ENCODE data around the gene NPB.

The NPB gene

DNA sequence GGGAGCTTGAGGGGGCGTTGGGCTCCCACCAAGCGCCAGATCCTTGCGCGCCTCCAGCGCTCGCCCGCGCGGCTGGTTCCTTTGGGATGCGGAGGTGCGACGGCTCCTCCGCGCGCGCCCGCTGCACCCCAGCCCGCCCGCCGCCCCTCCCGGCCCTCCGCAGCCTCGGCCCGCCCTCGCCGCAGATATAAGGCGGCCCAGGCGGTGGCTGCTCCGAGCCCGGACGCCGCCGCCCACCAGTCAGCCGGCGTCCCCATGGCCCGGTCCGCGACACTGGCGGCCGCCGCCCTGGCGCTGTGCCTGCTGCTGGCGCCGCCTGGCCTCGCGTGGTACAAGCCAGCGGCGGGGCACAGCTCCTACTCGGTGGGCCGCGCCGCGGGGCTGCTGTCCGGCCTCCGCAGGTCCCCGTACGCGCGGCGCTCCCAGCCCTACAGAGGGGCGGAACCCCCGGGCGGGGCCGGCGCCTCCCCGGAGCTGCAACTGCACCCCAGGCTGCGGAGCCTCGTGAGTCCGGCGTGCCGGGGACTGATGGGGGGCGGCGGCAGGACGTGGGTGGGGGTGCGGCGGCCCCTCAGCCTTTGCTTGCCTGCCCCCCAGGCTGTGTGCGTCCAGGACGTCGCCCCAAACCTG lies at the start of gene NPB:
TSS of gene NPB (plus strand) at position 216 of the 630 bp plus-strand sequence. CDS start at position 256, 40 bp downstream.
- Histone ChIP-seq H3K36me3 (ENCODE audit: insufficient read depth, low read depth, low read length) (peaks cover 30% of the 10 kb centered on the region), H3K4me1 (ENCODE audit: insufficient read depth, low read length) (no peaks in the 10 kb centered on the region), H3K9ac (ENCODE audit: low read depth, low read length) (no peak within 1 kb of the TSS), H3K4me3 (ENCODE audit: low read length) (peak within 1 kb of the TSS; percentile 46; the same call in 1 of the 2 replicates), H3K9me3 (ENCODE audit: insufficient read depth, low read depth, low read length) (no peaks in the 10 kb centered on the region), H3K27ac (ENCODE audit: low read length) (no peak within 1 kb of the TSS), H3K27me3 (ENCODE audit: insufficient read depth, low read length) (peaks cover 28% of the 10 kb centered on the region)

DNA sequence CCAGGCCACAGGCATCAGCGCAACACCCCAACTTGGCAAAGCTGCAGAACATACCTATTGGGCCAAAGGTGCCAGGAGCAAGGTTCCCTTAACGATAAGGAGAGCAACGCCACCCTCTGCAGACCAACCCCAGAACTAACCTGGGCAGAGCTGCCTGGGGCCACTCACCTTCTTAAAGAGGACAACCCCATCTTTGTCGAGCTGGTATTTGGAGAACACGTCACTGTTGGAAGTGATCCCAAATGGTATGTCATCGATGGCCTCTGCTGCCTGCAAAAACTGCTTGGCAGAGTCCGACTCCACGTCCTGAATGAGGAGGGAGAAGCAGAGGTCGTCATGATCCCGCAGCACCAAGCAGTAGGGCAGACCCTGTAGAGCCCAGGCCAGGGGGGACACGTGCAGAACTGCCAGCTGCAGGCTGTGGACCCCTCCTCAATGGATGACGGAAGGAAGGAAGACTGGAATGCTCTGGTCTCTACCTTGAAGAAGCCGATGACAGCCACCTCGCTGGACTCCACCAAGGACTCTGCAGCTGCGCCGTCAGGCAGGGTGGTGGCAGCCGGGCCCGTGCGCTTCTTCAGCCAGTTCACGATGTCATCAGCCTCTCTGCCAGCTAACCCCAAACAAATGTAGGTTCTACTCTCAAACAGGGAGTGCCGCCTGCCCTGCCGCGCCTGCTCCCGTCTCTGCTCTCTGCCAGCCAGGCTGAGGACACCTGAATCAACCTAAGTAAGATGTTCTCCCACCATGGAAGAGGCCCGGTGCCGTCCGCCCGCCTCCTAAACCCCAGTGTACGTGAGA lies 46.9 kb upstream of the NPB start:
- Histone ChIP-seq H3K9ac (ENCODE audit: low read depth, low read length) (no peak overlapping the region), H3K36me3 (ENCODE audit: insufficient read depth, low read depth, low read length) (peaks cover 75% of the 10 kb centered on the region), H3K9me3 (ENCODE audit: insufficient read depth, low read depth, low read length) (no peaks in the 10 kb centered on the region), H3K27me3 (ENCODE audit: insufficient read depth, low read length) (no peaks in the 10 kb centered on the region), H3K4me3 (ENCODE audit: low read length) (no peak overlapping the region), H3K4me1 (ENCODE audit: insufficient read depth, low read length) (0 out of 2 replicates have a peak, but pooled peaks cover 4% of the 10 kb centered on the region), H3K27ac (ENCODE audit: low read length) (no peak overlapping the region)

DNA sequence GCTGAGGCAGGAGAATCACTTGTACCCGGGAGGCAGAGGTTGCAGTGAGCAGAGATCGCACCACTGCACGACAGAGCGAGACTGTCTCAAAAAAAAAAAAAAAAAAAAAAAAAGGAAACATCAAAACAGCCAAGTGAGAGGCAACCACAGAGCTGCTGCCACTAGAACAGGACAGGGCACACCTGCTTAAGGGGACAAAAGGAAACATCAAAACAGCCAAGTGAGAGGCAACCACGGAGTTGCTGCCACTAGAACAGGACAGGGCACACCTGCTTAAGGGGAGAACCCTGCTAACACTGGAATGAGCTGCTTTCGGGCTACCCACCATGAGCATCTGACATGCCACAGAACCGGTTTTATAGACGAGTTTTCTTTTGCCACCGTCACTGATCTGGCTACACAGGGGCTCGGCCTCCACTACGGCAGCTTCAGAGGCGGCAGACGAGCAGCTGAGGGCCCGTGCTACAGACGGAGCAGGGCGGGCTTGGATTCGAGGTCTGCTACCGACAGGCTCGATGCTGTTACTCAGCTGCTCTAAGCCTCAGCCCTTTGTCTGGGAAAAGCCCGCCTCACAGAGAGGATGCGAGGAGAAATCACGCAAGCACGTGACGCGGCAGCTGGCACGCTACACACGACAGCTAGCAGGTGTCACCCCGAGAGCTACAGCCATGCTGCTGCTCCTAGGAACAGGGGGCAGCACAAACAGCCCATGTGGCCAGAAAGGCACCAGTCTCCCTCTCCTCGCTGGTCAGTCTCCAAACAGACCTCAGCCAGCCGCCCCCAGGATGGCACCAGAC lies 43.7 kb upstream of the NPB start:
- Histone ChIP-seq H3K9me3 (ENCODE audit: insufficient read depth, low read depth, low read length) (no peaks in the 10 kb centered on the region), H3K4me1 (ENCODE audit: insufficient read depth, low read length) (0 out of 2 replicates have a peak, but pooled peaks cover 4% of the 10 kb centered on the region), H3K27ac (ENCODE audit: low read length) (no peak overlapping the region), H3K27me3 (ENCODE audit: insufficient read depth, low read length) (no peaks in the 10 kb centered on the region), H3K36me3 (ENCODE audit: insufficient read depth, low read depth, low read length) (peaks cover 59% of the 10 kb centered on the region), H3K4me3 (ENCODE audit: low read length) (no peak overlapping the region), H3K9ac (ENCODE audit: low read depth, low read length) (peak overlapping the region; percentile 81; the same call in 1 of the 2 replicates)

DNA sequence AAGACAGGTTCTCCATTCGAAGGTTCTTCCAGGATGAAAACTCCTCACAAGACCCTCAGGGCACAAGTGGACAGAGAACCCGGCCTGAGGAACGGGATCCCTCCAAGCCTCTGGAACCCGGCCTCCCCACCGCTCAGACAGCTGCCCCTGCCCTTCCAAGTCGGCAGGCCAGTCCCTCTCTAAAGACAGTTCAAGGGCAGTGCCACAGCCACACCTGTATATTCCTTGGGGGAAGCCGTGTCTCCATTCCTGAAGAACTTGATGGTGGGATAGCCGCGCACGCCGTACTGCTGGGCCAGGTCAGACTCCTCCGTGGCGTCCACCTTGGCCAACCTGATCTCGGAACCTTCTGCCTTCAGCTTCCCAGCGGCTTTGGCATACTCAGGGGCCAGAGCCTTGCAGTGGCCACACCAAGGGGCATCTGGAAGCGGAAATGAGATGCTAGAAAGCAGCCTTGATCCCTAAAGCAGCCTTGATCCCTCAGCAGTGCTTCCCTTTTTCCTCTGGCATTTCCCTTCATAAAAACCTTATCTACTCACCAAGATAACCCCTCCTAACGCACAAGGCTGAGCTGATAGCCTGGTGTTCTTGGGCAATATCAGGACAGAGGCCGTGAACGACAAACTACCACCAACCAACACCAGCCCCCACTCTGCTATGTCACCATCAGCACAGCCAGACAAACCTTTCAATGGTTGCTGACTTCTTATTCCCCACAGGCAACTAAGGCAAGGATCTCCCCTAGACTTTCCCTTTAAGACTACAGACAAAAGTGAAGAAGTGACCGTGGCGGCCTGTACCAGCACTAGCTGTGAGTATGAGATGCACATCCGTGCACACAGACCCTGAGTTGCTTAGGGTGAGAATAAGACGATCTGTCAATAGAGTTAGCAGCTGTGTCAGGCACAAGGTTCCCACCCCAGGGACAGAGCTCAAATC lies 42.8 kb upstream of the NPB start:
- Histone ChIP-seq H3K4me3 (ENCODE audit: low read length) (peak overlapping the region; percentile 89), H3K9ac (ENCODE audit: low read depth, low read length) (peak overlapping the region; percentile 81), H3K36me3 (ENCODE audit: insufficient read depth, low read depth, low read length) (peaks cover 59% of the 10 kb centered on the region), H3K9me3 (ENCODE audit: insufficient read depth, low read depth, low read length) (no peaks in the 10 kb centered on the region), H3K27me3 (ENCODE audit: insufficient read depth, low read length) (no peaks in the 10 kb centered on the region), H3K4me1 (ENCODE audit: insufficient read depth, low read length) (0 out of 2 replicates have a peak, but pooled peaks cover 4% of the 10 kb centered on the region), H3K27ac (ENCODE audit: low read length) (no peak overlapping the region)

DNA sequence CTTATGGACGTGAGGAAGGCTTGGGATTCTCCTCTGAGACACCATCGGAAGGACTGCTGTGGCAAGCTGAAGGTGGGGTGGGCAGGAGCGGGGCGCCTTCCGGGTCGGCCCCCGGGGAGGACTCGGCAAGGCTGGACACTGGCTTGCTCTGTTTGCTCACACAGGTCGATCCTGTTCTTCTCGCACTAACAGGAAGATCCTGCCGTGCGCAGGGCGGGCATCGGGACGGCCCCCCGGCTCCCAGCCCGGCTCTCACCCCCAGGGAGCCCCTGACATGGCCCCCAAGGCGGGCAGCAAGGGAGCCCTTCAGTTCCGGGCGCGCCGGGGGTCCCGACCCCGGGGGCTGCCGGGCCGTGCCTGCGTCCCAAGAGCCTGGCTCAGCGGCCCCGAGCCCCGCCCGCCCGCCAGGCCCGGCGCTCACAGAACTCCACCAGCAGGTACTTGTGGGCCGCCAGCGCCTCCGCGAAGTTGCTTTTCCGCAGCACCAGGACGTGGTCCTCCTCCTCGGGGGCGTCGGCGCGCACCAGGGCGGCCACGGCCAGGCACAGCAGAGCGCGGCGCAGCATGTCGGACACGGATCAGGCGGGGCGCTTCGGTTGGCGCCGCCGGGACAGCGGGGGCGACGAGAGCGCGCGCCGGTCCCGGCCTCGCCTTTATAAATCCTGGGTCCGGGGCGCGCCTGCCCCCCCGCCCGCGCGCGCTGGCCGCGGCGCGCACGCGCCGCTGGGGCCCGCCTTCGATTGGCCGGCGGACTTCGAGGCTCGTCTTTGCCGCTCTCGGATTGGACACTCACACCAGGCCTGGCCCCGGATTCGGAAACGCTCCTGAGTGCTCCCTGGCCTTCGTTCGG lies 41.9 kb upstream of the NPB start, which contains the start of gene P4HB:
TSS of gene P4HB (minus strand) at position 630 of the 850 bp plus-strand sequence. CDS start at position 566, 64 bp downstream.
- Histone ChIP-seq H3K9me3 (ENCODE audit: insufficient read depth, low read depth, low read length) (no peaks in the 10 kb centered on the region), H3K4me1 (ENCODE audit: insufficient read depth, low read length) (0 out of 2 replicates have a peak, but pooled peaks cover 4% of the 10 kb centered on the region), H3K9ac (ENCODE audit: low read depth, low read length) (peak within 1 kb of the TSS; percentile 93), H3K27me3 (ENCODE audit: insufficient read depth, low read length) (no peaks in the 10 kb centered on the region), H3K4me3 (ENCODE audit: low read length) (peak within 1 kb of the TSS; percentile 95), H3K36me3 (ENCODE audit: insufficient read depth, low read depth, low read length) (peaks cover 54% of the 10 kb centered on the region), H3K27ac (ENCODE audit: low read length) (no peak within 1 kb of the TSS)

DNA sequence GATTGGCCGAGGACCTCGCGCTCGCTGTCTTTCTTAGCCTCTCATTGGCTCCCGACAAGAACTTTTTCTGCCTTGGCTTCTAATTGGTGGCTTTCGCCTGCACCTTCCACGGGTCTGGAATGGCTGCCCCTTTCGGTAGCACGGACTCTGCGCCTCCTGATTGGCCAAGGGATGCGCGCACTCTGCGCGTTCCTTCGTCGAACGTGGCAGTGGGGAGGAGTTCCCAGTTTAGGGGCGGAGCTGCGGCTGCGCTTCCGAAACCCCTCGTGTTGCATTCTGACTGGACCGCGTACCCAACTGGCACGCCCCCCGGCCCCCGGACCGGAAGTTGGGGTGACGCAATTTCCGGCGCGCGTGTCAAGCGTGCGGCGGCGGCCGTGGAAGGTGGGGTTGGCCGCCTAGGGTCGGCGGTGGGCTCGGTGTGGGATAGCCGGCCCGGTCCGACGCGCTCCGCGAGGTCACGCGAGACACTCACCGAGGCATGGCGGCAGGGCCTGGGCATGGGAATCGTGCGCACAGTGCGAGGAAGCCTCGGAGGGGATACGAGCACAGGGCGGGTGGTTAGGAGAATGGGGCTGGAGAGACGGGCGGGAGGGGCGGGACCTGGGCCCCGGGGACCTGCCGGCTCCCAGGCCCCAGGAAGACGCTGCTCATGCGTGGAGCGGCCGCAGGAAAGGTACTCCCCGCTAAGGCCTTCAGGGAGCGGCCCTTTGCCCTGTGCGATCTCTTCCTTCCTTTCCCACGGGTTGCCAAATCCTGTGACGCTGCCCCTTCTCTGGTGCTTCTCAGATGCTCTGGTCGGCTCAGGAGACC lies 41.1 kb upstream of the NPB start:
- H3K9ac ChIP-seq (ENCODE audit: low read depth, low read length): peak overlapping the region; percentile 93
- no peaks in the 10 kb centered on the region for H3K9me3 ChIP-seq (ENCODE audit: insufficient read depth, low read depth, low read length)
- 0 out of 2 replicates have a peak, but pooled peaks cover 4% of the 10 kb centered on the region for H3K4me1 ChIP-seq (ENCODE audit: insufficient read depth, low read length)
- no peak overlapping the region for H3K27ac ChIP-seq (ENCODE audit: low read length)
- H3K27me3 ChIP-seq (ENCODE audit: insufficient read depth, low read length): no peaks in the 10 kb centered on the region
- H3K4me3 ChIP-seq (ENCODE audit: low read length): peak overlapping the region; percentile 95
- H3K36me3 ChIP-seq (ENCODE audit: insufficient read depth, low read depth, low read length): peaks cover 54% of the 10 kb centered on the region

DNA sequence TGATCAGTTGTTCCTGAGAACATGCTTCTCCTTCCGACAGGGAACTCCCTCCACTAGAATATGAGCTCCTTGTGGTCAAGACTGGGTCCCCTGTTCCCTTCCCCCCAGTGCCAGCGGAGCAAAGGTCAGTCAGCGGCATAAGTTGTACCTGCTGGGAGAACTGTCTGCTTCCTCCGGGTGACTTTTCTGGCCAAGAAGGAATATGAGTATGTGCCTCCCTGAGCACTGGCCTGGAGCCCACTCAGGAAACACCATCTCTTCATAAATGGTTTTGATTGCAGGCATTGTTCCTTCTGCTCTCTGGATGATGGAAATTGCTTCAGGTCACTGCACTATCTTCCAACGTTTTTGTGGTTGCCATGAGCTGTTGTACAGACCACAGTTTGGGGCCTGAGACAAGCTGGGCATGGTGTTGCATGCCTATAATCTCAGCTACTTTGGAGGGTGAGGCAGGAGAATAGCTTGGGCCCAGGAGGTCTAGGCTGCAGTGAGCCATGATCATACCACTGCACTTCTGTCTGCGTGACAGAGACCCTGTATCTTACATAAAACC lies 38.8 kb upstream of the NPB start:
- Histone ChIP-seq H3K27me3 (ENCODE audit: insufficient read depth, low read length) (no peaks in the 10 kb centered on the region), H3K36me3 (ENCODE audit: insufficient read depth, low read depth, low read length) (peaks cover 40% of the 10 kb centered on the region), H3K4me1 (ENCODE audit: insufficient read depth, low read length) (0 out of 2 replicates have a peak, but pooled peaks cover 4% of the 10 kb centered on the region), H3K9me3 (ENCODE audit: insufficient read depth, low read depth, low read length) (no peaks in the 10 kb centered on the region), H3K27ac (ENCODE audit: low read length) (no peak overlapping the region), H3K4me3 (ENCODE audit: low read length) (no peak overlapping the region), H3K9ac (ENCODE audit: low read depth, low read length) (no peak overlapping the region)

DNA sequence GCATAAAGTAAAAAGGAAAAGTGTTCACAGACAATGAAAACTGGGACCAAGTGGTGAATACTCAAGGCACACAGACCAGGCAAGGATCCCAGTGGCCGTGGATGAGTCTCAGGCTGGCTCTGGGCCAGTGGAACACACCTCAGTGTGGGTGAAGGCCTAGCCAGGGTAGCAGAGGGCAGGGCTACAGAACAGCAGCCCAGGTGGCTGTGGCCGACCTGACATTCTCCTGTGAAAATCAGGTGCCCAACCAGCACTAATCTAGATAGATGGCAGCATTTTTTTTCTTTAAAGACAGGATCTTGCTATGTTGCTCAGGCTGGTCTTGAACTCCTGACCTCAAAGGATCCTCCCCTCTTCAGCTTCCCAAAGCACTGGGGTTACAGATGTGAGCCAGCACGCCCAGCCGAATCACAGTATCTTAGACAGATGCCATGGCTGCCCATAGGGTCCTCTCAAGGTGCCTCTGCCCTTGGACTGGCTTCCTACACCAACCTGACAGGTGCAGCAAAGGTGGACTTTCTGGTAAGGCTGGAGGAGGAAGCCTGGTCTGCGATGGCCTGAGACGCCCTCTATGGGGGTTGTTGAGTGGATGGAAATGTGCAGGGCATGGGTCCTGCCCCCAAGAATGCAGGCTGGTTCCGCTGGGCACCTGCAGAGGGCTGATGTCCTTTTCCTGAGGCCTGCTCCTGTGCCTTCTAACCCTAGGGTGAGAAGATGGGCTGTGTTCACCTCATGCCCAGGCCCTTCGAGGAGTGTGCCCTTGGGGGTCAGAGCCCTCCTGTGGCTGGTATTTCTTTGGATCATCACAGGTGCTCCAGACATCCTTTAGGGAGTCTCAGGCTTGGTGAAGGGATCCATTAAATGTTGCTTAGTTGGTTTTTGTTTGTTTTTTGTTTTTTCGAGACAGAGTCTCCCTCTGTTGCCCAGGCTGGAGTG lies 37.9 kb upstream of the NPB start:
- no peak overlapping the region for H3K9ac ChIP-seq (ENCODE audit: low read depth, low read length)
- 0 out of 2 replicates have a peak, but pooled peaks cover 4% of the 10 kb centered on the region for H3K4me1 ChIP-seq (ENCODE audit: insufficient read depth, low read length)
- no peaks in the 10 kb centered on the region for H3K9me3 ChIP-seq (ENCODE audit: insufficient read depth, low read depth, low read length)
- no peaks in the 10 kb centered on the region for H3K27me3 ChIP-seq (ENCODE audit: insufficient read depth, low read length)
- H3K36me3 ChIP-seq (ENCODE audit: insufficient read depth, low read depth, low read length): peaks cover 35% of the 10 kb centered on the region
- no peak overlapping the region for H3K27ac ChIP-seq (ENCODE audit: low read length)
- H3K4me3 ChIP-seq (ENCODE audit: low read length): no peak overlapping the region

DNA sequence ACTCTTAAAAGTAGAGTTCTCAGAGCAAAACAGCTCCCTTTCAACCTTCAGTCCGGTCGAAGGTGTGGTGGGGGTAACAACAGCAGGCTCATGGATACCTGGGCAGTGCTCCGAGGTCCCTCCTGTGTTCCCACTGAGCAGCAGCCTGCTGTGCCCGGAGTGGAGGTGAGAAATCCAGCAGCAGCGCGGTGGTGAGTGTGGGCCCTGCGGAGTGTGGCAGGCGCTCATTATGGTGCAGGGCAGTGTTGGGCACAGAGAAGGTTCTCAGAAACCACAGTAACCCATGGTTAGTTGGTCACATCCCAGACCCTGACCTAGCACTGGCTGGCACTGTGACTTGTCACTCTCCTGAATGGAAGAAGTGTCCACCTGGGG lies 36.7 kb upstream of the NPB start:
- no peaks in the 10 kb centered on the region for H3K9me3 ChIP-seq (ENCODE audit: insufficient read depth, low read depth, low read length)
- H3K4me3 ChIP-seq (ENCODE audit: low read length): no peak overlapping the region
- no peak overlapping the region for H3K9ac ChIP-seq (ENCODE audit: low read depth, low read length)
- H3K36me3 ChIP-seq (ENCODE audit: insufficient read depth, low read depth, low read length): peaks cover 36% of the 10 kb centered on the region
- no peak overlapping the region for H3K27ac ChIP-seq (ENCODE audit: low read length)
- no peaks in the 10 kb centered on the region for H3K27me3 ChIP-seq (ENCODE audit: insufficient read depth, low read length)
- no peaks in the 10 kb centered on the region for H3K4me1 ChIP-seq (ENCODE audit: insufficient read depth, low read length)
